Activated CD8-positive, alpha-beta memory T cell treated with anti-CD3 and anti-CD28 coated beads, Interleukin-2, amount 50 U/mL, for 24 hours (primary cell): ENCODE results near the gene SFXN4.
"Not testable (repeated sequence)": the region's sequence is repeated elsewhere in the genome, so short reads cannot be mapped to it uniquely, and the experiment has no call there.

Experiments used
- DNase-seq: peaks from one replicate; pipeline ENCODE4 v3.0.0-alpha.2; 2020; ENCODE audit errors: extremely low read depth

SFXN4 gene

DNA sequence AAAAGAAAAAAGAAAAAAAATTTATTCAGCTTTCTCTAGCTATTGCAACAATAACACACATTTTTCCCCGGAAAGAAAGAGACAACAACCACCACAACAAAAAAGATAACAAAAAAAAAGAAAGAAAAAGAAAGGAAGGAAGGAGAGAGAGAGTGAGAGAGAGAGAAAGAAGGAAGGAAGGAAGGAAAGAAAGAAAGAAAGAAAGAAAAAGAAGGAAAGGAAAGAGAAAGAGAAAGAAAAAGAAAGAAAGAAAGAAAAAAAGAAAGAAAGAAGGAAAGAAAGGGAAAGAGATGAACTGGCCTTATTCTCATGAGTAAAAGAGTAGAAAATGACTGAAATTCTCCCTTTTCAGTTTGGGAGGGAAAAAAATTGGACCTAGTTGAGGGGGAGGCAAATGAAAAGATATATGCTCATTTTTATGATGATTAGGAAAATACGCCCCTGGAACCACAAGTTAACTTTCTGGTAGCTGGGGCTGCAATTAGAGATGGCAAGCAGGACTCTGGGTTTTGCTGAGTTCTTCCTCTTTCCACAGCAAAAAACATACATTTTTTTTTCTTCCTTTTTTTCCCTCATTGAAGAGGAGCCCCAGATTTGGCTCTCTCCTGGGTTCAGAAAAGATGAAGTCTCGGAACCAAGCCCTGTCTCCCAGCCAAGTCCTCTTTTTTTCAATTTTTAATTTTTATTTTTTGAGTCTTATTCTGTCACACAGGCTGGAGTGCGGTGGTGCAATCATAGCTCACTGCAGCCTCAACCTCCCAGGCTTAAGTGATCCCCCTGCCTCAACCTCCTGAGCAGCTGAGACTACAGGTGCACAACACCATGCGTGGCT lies 25.7 kb upstream of the SFXN4 start:
- DNase-seq, result no peak

DNA sequence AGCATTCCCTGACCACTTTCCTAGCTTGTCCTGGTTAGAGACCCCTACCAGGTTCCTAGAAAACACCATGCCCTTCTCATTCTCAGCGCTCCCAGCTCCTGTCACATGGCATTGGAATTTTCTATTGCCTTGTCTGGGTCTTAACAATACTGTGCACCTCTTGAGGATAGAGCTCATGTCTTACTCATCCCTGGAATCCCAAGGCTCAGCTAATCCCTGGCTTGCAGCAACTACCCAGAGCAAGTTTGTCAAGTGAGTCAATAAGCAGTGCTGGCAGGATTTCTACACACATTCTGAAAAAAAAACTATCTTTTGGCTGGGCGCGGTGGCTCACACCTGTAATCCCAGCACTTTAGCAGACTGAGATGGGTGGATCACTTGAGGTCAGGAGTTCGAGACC lies 24.8 kb upstream of the SFXN4 start:
- no peak for DNase-seq

DNA sequence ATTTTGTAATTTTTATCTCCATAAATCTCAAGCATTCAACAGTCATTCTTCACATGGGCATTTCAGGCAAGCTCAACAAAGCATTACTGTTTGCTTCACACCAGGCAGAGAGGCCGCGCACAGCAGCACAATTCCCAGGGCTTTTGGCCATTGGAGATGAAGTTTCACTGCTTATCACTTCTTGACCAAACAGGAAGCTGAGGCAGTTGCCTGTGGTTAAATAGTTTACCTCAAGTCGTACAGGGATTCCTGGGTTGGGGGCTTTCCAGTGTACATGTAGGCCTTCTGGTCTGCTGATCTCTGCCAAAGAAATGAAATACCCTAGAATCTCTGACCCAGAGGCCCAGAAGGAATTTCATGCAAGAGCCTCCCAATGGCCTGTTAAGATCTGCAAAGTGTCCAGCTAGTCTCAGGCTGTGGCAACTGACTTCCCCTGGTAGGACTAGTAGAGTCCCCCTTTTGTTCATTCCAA lies 24.3 kb upstream of the SFXN4 start:
- DNase-seq, result no peak

DNA sequence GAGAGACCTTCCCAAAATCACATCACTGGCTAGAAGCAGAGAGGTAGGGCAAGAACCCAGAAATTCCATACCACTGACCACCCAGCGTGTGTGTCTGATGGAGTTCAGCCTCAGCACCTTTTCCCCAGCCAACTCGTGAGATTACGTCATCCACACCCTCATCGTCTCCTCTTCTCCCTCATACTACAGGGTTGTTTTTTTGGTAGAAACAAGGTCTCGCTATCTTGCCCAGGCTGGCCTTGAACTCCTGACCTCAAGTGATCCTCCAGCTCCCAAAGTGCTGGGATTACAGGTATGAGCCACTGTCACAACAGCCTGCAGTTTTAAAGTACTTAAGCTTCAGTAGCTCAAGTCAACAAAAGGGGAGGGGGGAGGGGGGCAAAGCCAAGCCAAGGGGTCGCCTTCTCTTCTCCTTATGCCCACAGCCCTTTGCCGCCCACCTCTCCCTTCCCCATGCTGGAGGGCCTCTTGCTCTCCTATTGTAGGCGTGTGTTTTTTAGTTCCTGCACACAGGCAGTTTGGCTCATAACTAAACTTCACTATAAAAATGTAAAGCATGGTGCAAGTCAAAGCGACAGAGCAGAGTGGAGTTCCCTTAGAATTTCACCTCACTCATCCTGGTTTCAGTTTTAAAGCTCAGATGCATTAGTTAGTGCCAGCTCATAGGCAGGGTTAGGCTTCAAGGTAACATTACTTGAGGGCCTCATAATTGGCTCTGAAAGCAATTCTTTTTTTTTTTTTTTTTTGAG lies 18.3 kb upstream of the SFXN4 start:
- no peak for DNase-seq

DNA sequence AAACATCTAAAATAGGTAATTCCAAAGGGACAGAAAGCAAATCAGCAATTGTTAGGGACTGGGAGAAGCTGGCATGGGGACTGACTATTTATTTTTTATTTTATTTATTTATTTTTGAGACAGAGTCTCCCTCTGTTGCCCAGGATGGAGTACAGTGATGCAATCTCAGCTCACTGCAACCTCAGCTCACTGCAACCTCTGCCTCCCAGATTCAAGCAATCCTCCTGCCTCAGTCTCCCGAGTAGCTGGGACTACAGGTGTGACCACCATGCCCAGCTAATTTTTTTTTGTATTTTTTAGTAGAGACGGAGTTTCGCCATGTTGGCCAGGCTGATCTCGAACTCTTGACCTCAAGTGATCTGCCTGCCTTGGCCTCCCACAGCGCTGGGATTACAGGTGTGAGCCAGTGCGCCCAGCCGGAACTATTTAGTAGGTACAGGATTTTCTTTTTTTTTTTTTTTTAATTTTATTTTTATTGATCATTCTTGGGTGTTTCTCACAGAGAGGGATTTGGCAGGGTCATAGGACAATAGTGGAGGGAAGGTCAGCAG lies 15.4 kb upstream of the SFXN4 start:
- not testable (repeated sequence) for DNase-seq

DNA sequence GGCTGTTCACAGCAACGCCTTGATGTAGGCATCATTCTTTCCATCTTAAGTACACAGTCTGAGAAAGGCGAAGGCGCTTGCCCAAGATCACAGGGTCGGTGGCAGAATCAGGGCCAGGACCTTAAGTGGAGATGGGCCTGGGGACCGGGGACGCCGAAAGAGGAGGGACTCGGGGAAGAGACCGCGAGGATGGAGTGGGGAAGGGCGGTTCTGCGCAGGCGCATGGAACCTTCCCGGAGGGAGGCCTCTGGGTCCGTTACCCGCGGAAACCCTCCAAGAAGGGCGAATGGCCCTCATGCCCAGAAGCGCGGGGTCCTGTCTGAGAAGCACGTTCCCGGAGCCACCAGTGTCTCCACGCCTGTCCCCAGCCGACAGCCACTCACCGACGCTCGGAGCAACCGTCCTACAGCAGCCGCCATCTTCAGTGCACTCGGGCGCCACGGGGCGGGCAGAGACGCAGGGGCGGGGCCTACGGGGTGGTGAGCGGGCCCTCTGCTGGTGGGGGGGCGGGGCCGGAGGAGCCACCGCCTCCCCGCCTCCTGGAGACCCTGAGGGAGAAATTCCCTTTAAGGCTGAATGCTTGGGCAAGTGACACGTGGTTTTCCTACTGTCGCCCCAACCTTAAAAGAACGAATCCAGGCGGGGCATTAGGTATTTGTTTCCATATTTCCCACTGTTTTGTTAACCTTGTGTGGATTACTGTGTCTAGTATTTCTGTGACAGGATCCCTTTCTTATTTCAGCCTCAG lies 13.0 kb upstream of the SFXN4 start, which contains the start of gene PRDX3:
Gene PRDX3, minus strand, starts transcription at position 441 of the 748 bp plus-strand sequence. Its CDS starts 22 bp downstream, at position 419.
- peak; percentile 78 for DNase-seq

DNA sequence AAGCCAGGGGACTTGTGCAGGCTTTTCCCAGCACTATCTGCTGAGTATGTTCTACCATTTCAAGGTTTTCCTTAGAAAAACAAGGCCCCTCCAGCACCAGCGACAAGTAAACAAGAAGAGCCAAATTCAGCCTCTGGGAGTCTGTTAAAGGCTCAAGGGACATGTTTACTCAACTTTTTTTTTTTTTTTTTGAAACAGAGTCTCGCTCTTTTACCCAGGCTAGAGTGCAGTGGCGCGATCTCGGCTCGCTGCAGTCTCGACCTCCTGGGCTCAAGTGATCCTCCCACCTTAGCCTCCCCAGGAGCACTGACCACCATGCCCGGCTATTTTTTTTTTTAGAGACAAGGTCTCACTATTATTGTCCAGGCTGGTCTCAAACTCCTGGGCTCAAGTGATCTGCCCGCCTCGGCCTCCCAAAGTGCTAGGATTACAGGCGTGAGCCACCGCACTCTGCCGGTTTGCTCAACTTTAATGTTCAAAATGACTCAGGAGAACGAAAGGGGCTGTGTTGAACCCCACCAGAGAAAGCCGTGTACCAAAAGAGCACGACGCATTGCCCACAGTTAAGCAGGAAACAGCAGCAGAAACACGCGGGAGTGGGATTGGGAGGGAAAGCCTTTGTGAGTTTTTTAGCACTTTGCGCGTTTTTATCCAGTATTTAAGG lies 12.3 kb upstream of the SFXN4 start:
- DNase-seq, result no peak

DNA sequence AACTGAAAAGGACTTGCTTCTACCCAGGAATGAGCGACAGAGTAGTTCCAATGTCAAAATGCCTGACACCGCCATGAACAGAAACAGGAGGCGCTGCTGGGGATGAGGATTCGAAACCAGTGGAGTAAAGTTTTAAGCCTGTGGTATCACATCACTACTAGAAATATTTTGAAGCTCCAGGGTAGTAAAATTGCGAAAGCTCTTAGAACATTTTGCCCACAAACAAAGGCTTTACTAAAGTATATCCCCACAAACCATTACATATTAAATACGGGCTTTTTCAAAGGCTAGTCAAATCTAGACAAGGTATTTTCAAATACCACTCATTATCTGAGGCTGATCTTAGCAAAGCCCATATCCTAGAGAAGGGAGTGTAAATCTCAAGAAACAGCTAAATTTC lies 10.7 kb upstream of the SFXN4 start:
- no peak for DNase-seq

DNA sequence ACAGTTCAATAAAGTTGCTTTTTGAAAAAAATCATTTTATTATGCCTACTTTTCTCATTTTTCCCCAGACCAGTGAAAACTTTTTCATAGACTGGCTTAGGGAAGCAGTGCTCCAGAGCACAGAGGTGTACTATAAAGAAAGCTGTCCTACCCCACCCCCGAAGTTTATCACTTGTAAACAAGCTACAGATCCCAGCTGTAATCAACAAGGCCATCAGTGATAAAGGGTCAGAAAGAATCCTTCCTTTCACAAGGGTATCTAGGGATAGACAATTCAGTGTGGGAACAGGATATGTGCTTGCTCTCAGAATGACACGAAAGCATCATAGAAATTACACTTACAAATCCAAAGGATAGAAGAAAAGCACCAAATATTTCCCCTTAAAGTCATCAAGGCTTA lies 8.6 kb upstream of the SFXN4 start:
- no peak for DNase-seq

DNA sequence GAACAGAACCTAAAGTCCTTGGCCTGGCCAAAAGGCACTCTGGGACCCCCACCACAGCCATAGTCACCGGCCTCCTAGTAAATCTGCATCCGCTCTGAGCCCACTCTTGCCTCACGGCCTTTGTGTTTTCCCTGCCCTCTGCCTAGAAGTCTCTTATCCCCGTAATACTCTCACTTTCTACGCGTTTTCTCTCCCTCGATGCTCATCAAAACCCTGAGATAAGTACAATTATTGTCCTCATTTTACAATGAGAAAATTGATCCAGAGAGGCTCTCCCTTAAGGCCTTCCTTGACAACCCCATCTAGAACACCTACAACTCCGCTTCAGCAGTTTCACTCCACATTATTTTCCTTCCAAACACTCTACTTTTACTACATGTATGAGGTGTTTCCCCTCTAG lies 1.5 kb upstream of the SFXN4 start:
- no peak for DNase-seq

DNA sequence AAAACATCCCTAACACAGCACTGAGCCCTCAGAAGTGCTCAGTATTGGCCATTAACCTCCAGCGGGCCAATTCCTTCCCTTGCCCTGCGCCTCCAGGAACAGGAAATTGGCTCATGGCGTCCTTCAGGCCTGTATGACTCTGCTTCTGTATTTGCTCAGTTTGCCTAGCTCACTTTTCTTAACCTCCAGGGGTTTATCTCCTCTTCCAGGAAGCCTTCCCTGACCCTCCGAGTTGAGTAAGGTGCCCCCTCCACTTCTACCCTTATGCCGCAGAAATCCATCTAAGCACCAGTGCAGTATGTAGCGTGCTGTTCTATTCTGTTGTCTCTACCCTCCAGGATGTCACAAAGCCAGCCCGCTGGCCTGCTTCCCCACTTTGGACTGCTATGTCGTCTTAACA lies 1.1 kb upstream of the SFXN4 start:
- no peak for DNase-seq

DNA sequence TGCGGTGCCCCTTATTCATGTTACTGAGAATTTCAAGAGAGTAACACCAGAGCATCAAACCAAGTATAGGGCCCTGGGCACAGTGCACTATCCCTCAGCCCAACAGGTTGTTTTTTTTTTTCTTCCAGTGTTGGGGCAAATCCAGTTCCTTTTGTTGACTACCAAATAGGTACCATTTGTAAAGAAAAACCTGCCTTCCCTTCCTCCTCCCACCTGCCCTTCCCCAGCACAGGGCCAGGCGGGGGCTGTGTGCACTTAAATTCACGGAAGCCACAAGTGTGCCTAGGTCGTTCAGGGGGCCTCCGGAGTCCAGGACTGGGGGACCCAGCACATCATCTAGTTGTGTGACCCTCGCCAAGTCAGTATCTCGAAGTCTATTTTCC lies 595 bp upstream of the SFXN4 start:
- DNase-seq, result no peak

DNA sequence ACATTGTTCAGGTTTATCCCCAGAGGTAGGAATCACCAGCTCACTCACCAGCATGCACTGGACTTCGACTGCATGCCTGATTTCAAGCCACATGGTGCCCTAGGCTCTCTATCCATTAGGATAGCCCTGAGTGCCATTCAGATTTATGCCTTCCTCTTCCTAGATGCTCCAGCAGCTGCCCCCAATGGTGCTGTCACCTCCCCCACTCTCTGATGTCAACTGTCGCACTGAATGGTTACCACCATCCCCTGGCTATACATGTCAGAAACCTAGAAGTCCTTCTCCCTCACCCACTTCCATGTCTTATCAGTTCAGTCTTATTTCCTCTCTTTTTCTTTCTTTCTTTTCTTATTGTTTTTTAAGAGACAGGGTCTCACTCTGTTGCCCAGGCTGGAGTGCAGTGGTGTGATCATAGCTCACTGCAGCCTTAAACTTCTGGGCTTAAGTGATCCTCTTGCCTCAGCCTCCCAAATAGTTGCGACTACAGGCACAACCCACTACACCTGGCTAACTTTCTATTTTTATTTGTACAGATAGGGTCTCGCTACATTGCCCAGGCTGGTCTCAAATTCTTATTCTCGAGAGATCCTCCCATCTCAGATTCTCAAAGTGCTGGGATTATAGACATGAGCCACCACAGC lies 2.9 kb downstream of the SFXN4 start:
- no peak for DNase-seq

DNA sequence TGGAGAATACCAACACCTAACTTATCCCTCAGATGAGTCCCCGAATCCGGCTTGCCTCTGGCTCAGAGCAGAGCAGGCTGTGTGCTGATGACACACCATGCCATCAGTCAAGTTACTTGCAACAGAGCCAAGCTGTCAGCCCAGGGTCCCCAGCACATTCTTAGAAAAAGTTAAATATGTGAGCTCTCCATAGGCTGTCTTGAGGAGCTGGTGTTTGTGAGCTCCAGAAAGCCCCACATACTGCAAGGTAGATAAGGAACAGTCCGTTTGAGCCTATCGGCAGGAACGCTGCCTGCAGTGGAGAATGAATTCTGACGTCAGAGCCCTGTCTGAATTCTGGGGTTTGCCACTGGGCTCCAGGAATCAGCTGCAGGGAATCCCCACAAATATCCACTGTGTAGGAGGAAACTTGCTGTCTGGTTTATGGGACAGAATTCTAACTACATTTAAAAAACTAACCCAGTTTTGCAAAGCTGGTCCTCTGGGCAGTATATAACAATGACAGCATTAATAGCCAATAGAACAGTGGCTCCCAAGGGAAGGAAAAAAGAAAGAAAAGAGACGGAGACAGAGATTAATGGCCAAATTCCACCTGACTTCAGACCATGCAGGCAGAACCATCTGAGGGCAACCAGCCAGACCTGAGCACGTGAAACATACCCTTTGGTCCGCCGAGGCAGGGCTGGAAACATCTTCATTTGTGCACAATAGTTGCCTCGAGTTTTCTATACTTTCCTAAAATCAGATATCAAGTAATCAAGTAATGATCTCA lies 3.6 kb downstream of the SFXN4 start:
- no peak for DNase-seq

DNA sequence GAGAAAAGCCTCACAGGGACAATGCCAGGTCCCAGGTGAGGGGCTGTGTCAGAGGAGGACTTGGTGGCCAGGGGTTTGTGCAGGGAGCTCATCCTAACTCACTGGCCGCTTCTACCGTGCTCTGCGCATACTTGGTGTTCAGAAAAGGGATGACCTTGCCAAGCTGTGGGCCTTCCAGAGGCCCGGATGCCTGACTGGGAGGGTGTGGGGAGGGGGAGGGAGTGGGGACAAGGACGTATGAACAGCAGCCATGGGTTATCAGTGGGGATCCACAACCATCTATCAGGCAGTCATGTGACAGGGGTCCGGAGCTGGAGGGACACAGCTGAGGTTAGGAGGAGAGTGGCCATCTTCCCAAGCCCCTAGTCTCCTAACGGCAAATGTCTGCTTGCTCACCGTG lies 6.2 kb downstream of the SFXN4 start:
- no peak for DNase-seq

DNA sequence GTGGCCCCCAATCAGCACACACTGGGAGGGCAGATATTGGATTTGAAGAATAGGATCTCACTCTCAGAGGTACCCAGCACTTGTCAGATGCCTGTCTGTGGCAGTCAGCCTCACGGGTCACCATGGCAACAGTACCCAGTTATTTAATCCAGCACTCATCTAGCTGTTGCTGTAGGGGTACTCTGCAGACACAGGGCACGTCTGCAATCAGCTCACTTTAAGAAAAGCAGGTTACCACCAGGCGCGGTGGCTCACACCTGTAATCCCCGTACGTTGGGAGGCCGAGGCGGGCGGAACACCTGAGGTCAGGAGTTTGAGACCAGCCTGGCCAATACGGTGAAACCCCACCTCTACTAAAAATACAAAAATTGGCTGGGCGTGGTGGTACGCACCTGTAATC lies 11.9 kb downstream of the SFXN4 start:
- DNase-seq, result no peak

DNA sequence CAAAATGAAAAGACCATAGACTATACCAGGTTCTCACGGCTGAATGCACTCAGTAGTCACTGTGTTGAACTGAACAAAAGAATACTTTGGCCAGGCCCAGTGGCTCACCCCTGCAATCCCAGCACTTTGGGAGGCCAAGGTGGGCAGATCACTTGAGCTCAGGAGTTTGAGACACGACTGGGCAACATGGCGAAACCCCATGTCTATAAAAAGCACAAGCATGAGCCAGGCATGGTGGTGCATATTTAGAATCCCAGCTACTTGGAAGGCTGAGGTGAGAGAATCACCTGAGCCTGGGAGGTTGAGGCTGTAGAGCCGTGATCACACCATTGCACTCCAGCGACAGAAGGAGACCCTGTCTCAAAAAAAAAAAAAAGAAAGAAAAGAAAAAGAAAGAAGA lies 12.5 kb downstream of the SFXN4 start:
- no peak for DNase-seq

DNA sequence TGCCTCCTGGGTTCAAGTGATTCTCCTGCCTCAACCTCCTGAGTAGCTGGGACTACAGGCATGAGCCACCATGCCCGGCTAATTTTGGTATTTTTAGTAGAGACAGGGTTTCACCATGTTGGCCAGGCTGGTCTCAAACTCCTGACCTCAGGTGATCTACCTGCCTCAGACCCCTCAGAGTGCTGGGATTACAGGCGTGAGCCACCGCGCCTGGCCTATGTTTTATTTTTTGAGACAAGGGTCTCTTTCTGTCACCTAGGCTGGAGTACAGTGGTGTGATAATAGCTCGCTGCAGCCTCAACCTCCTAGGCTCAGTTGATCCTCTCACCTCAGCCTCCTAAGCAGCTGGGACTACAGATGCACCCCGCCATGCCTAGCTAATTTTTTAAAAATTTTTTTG lies 13.9 kb downstream of the SFXN4 start:
- DNase-seq, result not testable (repeated sequence)

DNA sequence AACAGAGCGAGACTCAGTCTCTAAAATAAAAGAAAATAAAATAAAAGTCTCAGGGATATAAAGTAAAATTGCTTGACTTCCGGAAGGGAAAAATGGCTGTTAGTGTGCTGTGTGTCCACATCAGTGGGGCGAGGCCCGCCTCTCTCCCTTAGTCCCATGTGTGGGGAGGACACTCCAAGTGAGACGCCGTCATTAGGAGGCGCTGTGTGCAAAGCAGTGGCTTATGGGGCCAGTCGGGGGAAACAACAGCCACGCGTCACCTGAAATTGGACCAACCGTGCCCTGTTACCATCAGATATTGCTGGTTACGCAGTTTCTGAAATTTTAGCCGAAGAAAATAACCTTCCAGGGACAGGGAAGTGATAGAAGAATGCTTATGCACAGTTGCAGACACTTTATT lies 15.8 kb downstream of the SFXN4 start:
- no peak for DNase-seq

DNA sequence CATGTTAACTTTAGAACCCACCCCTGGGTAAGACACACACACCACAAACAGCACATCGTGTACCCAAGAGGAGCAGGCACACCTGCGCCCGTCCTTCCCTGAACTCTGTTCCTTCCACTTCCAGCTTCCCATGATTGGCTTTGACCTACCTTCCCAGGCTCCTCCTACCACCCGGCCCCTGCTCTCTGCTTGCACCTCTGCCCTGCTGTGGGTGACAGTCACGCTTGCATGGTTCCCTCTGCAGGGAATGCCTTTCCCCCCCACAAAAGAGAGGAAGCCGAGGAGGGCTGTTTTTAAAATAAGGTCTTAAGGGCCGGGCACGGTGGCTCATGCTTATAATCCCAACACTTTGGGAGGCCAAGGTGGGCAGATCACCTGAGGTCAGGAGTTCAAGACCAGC lies 16.4 kb downstream of the SFXN4 start:
- DNase-seq, result no peak
